ENCODE measurements around the gene BAX. TPM values are rescaled to one million over a fixed set of nuclear protein-coding genes. Genes with fewer than 3 reads are reported as not detected.
A peak's percentile ranks its signal among the peaks of the same experiment; 100 is the strongest.

Gene BAX
- total and polyA plus RNA-seq, 2 of the 13 experiments (the other 11 are each of a cell fraction or from before 2014, with no cell fraction given), result 139 to 176 TPM

DNA sequence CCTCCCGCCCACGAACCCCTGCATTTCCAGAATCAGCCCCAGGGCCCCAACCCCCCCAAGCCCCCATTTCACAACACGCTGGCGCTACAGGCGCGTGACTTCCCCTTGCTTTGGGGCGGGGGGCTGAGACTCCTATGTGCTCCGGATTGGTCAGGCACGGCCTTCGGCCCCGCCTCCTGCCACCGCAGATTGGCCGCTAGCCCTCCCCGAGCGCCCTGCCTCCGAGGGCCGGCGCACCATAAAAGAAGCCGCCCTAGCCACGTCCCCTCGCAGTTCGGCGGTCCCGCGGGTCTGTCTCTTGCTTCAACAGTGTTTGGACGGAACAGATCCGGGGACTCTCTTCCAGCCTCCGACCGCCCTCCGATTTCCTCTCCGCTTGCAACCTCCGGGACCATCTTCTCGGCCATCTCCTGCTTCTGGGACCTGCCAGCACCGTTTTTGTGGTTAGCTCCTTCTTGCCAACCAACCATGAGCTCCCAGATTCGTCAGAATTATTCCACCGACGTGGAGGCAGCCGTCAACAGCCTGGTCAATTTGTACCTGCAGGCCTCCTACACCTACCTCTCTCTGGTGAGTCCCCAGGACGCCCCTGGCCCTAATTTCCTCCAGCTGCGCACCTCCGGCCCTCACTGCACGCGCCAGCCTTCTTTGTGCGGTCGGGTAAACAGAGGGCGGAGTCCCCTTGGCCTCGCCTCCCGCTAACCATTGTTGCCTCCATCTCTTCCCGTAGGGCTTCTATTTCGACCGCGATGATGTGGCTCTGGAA, 10.5 kb downstream of the BAX start, which contains the start of gene FTL (continued):
- TF ChIP-seq, protein P1, sequence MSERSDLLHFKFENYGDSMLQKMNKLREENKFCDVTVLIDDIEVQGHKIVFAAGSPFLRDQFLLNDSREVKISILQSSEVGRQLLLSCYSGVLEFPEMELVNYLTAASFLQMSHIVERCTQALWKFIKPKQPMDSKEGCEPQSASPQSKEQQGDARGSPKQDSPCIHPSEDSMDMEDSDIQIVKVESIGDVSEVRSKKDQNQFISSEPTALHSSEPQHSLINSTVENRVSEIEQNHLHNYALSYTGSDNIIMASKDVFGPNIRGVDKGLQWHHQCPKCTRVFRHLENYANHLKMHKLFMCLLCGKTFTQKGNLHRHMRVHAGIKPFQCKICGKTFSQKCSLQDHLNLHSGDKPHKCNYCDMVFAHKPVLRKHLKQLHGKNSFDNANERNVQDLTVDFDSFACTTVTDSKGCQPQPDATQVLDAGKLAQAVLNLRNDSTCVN (CRISPR knock-in tag; IDR thresholded peaks at IDR 0.05; ENCODE audit: borderline replicate concordance), result peak; percentile 75; the same call in 1 of the 2 replicates
- TF ChIP-seq, protein P2, sequence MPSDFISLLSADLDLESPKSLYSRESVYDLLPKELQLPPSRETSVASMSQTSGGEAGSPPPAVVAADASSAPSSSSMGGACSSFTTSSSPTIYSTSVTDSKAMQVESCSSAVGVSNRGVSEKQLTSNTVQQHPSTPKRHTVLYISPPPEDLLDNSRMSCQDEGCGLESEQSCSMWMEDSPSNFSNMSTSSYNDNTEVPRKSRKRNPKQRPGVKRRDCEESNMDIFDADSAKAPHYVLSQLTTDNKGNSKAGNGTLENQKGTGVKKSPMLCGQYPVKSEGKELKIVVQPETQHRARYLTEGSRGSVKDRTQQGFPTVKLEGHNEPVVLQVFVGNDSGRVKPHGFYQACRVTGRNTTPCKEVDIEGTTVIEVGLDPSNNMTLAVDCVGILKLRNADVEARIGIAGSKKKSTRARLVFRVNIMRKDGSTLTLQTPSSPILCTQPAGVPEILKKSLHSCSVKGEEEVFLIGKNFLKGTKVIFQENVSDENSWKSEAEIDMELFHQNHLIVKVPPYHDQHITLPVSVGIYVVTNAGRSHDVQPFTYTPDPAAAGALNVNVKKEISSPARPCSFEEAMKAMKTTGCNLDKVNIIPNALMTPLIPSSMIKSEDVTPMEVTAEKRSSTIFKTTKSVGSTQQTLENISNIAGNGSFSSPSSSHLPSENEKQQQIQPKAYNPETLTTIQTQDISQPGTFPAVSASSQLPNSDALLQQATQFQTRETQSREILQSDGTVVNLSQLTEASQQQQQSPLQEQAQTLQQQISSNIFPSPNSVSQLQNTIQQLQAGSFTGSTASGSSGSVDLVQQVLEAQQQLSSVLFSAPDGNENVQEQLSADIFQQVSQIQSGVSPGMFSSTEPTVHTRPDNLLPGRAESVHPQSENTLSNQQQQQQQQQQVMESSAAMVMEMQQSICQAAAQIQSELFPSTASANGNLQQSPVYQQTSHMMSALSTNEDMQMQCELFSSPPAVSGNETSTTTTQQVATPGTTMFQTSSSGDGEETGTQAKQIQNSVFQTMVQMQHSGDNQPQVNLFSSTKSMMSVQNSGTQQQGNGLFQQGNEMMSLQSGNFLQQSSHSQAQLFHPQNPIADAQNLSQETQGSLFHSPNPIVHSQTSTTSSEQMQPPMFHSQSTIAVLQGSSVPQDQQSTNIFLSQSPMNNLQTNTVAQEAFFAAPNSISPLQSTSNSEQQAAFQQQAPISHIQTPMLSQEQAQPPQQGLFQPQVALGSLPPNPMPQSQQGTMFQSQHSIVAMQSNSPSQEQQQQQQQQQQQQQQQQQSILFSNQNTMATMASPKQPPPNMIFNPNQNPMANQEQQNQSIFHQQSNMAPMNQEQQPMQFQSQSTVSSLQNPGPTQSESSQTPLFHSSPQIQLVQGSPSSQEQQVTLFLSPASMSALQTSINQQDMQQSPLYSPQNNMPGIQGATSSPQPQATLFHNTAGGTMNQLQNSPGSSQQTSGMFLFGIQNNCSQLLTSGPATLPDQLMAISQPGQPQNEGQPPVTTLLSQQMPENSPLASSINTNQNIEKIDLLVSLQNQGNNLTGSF (CRISPR knock-in tag; IDR thresholded peaks at IDR 0.05), result peak; percentile 73
- no peak for TF ChIP-seq DNMT1 (CRISPR knock-in tag; IDR thresholded peaks at IDR 0.05)
- peak; percentile 61 for TF ChIP-seq HNRNPK (IDR thresholded peaks at IDR 0.05; ENCODE audit: low read depth, low read length, poor library complexity, severe bottlenecking)
- TF ChIP-seq YEATS2 (CRISPR knock-in tag; IDR thresholded peaks at IDR 0.05; ENCODE audit: borderline replicate concordance), result peak; percentile 81
- TF ChIP-seq ZNF761 (CRISPR knock-in tag; conservative IDR thresholded peaks at IDR 0.05), result peak; percentile 75
- TF ChIP-seq AKAP8 (CRISPR knock-in tag; IDR thresholded peaks at IDR 0.05), result no peak
- peak; percentile 74; the same call in 1 of the 2 replicates for TF ChIP-seq MYC (CRISPR knock-in tag; IDR thresholded peaks at IDR 0.05; ENCODE audit: borderline replicate concordance)
- peak; percentile 98 for TF ChIP-seq ERF (CRISPR knock-in tag; IDR thresholded peaks at IDR 0.05)
- no peak for TF ChIP-seq EEA1 (CRISPR knock-in tag; IDR thresholded peaks at IDR 0.05; ENCODE audit: borderline replicate concordance)
- TF ChIP-seq RAD21 (CRISPR knock-in tag; IDR thresholded peaks at IDR 0.05), result peak; percentile 69
- TF ChIP-seq, protein P3, sequence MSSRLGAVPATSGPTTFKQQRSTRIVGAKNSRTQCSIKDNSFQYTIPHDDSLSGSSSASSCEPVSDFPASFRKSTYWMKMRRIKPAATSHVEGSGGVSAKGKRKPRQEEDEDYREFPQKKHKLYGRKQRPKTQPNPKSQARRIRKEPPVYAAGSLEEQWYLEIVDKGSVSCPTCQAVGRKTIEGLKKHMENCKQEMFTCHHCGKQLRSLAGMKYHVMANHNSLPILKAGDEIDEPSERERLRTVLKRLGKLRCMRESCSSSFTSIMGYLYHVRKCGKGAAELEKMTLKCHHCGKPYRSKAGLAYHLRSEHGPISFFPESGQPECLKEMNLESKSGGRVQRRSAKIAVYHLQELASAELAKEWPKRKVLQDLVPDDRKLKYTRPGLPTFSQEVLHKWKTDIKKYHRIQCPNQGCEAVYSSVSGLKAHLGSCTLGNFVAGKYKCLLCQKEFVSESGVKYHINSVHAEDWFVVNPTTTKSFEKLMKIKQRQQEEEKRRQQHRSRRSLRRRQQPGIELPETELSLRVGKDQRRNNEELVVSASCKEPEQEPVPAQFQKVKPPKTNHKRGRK (CRISPR knock-in tag; IDR thresholded peaks at IDR 0.05), result no peak
- TF ChIP-seq ZNF34 (CRISPR knock-in tag; IDR thresholded peaks at IDR 0.05; ENCODE audit: borderline replicate concordance), result peak; percentile 59; the same call in 1 of the 2 replicates
- 0 out of 2 replicates have a peak, but pooled peaks have one; percentile 43 for TF ChIP-seq FLYWCH1 (CRISPR knock-in tag; IDR thresholded peaks at IDR 0.05)
- TF ChIP-seq SMARCC2 (IDR thresholded peaks at IDR 0.05), result no peak
- no peak for TF ChIP-seq ZNF550 (CRISPR knock-in tag; IDR thresholded peaks at IDR 0.05; ENCODE audit: borderline replicate concordance)
- TF ChIP-seq ZMYM3 (CRISPR knock-in tag; IDR thresholded peaks at IDR 0.05), result no peak
- TF ChIP-seq, protein P4, sequence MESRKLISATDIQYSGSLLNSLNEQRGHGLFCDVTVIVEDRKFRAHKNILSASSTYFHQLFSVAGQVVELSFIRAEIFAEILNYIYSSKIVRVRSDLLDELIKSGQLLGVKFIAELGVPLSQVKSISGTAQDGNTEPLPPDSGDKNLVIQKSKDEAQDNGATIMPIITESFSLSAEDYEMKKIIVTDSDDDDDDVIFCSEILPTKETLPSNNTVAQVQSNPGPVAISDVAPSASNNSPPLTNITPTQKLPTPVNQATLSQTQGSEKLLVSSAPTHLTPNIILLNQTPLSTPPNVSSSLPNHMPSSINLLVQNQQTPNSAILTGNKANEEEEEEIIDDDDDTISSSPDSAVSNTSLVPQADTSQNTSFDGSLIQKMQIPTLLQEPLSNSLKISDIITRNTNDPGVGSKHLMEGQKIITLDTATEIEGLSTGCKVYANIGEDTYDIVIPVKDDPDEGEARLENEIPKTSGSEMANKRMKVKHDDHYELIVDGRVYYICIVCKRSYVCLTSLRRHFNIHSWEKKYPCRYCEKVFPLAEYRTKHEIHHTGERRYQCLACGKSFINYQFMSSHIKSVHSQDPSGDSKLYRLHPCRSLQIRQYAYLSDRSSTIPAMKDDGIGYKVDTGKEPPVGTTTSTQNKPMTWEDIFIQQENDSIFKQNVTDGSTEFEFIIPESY (CRISPR knock-in tag; IDR thresholded peaks at IDR 0.05), result no peak
- TF ChIP-seq SOX5 (CRISPR knock-in tag; IDR thresholded peaks at IDR 0.05; ENCODE audit: borderline replicate concordance), result 0 out of 2 replicates have a peak, but pooled peaks have one; percentile 25
- no peak for TF ChIP-seq RELA (CRISPR knock-in tag; IDR thresholded peaks at IDR 0.05)
